AG08396 (cell line): ENCODE data around the gene SMIM13.
A peak's percentile ranks its signal among the peaks of the same experiment; 100 is the strongest.

Experiments used
- DNase-seq: peaks from one replicate; pipeline ENCODE4 v3.0.0; 2012; ENCODE audit warnings: low spot score, mixed read lengths

Gene SMIM13

DNA sequence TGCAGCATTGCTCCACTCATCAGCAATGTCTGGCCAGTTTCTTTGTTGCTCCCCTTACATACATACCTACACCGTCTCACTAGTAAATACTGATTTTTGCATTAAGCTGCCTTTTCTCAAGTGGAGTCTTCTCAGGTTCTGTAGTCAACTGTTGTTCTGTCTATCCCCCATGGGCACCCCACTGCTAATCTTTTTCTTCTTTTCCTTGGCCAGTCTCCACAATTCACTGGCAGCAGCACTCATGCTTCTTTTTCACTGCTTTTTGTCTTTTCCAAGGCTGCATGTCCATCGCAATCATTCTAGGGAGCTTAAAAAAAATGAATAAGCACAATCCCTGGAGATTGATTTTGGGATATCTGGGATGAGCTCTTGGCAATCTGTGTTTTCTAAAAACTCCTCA lies 28.2 kb downstream of the SMIM13 start:
- DNase-seq: no peak

DNA sequence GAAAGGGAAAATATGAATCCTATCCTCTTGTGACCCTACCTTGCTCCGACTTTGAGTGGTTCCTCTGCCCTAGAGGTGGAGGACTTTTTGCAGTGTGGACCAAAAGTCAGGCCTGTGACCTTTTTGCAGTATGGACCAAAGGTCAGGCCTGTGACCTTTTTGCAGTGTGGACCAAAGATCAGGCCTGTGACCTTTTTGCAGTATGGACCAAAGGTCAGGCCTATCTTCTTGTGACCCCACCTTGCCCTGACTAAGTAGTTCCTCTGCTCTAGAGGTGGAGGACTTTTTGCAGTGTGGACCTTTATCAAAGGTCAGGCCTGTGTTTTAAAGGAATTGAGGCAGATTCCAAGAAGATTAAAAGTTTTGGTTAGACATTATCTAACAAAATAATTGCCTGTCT lies 28.7 kb downstream of the SMIM13 start:
- no peak for DNase-seq

DNA sequence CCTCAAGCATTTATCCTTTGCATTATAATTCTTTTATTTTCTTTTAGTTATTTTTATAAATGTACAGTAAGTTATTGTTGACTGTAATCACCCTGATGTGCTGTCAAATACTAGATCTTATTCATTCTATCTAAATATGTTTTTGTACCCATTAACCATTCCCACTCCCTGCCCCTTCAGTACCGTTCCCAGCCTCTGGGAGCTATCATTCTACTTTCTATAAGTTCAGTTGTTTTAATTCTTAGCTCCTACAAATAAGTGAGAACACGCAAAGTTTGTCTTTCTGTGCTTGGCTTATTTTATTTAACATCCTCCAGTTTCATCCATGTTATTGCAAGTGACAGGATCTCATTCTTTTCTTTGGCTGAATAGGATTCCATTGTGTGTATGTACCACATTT lies 30.3 kb downstream of the SMIM13 start:
- DNase-seq: no peak

DNA sequence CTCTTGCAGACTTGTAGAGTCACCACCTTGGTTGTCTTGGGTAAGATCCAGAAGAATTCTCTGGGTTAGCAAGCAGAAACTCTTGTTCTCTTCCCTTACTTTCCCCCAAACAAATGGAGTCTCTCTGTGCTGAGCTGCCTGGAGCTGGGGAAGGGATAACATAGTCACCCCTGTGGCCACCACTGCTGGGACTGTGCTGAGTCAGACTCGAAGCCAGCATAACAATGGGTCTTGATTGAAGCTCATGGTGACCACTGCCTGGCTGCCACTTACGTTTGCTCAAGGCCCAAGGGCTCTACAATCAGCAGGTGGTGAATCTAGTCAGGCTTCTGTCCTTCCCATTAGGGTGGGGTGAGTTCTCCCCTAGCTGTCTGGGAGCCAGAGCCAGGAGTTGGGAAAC lies 33.2 kb downstream of the SMIM13 start:
- DNase-seq: no peak

DNA sequence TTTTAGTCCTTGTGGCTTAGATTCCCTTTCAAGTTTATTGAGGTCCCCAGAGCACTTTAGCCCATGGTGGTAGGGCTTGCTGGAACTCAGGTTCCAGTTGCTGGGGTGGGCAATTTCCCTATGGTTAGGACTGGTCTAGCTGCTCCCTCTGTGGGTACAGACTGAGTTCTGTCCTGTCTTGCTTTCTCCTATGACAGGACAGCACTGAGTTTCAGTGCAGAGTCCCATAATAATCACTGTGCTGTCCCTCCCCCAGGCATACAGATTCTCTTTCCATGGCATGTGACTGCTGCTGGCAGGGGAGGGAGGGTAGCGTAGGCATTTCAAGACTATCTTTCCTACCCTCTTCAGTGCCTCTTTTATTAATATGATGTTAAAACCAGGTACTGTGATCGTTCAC lies 35.0 kb downstream of the SMIM13 start:
- DNase-seq: no peak

DNA sequence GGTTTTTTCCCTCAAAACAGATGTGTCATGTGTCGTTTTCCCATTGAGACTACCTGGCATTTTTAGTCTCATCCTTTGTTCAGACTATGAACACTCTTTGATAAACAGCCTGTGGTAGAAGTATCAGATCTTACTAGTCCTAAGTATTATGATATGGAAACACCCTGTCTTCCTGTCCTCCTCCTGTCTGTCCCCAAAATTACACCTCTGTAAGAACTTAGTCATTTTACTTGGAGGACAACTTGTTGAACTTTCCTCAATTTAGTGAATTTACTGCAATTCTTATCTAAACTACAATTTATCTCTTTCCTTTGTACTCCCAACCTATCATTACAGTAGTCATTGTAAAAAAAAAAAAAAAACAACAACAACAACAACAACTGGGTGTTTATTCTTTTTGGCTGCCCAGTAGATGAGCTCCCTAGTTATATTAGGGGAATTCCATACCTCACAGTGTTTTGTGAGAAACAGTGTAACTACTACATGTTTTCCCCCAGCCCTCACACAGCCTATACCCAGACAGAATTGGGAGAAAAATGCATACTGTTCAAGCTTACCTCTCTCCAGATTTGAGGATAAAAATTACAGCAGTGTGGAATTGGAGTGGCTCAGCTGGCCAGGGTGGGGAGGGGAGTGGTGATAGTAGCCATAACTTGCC lies 36.4 kb downstream of the SMIM13 start:
- no peak for DNase-seq

DNA sequence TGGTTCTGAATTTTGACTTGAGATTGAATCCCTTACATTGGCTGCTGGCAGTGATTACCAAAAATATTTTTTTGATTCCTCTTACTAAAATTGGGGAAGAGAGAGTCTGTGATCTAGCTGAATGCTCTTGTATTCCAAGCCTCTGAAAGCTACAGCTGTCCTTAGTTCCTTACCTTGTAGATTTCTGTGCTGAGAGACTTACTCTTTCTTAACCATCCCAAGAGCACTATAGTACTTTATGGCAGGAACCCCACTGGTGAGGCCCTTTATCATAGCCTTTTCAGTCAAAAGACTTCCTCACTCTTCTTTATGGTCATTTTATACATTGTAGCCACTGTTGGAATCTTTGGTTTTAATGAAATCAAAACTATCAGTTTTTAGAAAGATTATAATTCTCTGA lies 37.0 kb downstream of the SMIM13 start:
- no peak for DNase-seq

DNA sequence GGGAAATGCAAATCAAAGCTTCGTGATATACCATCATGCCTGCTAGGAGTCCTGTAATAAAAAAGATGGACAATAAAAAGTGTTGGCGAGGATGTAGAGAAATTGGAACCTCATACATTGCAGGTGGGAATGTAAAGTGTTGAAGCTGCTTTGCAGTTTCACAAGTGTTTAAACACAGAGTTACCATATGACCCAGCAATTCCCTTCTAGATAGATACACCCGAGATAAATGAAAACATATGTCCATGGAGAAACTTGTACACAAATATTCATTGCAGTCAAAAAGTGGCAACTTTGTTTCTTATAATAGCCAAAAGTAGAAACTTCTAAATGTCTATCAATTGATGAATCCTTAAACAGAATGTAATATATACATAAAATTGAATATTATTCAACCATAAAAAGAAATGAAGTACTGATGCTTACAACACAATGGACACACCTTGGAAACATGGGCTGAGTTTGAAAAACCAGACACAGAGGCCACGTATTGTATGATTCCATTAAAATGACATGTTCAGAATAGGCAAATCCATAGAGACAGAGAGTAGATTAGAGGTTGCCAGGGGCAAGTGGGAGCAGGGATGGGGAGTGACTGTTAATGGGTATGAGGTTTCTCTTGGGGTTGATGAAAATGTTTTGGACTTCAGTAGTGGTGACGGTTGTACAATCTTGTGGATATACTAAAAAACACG lies 38.7 kb downstream of the SMIM13 start:
- DNase-seq: no peak

DNA sequence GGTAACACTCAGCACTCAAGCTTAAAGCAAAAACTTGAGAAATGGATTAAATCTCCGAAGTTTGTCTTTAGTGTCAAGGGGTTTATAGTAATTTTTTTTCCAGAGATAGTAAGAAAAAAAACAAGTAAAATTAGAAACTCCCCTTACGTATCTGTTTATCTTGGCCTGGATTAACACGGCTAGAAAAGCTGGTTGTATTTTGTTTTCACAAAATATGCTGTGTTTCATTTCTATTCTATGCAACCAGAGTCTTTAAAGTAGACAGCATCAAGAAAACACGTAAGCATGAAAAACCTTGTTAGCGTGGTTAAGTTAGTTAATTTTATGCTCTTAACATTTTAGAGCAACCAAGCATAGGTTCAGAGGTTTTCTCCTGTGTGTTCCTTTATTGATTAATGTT lies 39.6 kb downstream of the SMIM13 start:
- DNase-seq: no peak

DNA sequence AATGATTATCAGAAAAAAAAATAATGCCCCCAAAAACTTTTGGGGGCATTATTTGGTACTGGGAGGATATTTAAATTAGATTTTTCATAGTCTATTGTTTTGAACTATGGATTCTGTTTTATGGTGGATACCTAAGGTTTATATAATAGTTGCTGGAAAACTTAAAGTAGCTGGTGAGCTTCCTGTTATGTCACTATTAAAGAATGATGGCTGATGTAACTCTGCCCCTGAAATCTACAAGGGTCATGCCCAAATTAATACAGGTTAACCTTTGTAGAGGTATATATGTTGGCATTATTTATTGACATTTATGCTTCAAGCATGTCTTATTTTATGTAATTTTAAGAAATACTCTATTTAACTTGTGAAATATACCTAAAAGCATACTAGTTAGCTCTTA lies 43.2 kb downstream of the SMIM13 start:
- DNase-seq: no peak

DNA sequence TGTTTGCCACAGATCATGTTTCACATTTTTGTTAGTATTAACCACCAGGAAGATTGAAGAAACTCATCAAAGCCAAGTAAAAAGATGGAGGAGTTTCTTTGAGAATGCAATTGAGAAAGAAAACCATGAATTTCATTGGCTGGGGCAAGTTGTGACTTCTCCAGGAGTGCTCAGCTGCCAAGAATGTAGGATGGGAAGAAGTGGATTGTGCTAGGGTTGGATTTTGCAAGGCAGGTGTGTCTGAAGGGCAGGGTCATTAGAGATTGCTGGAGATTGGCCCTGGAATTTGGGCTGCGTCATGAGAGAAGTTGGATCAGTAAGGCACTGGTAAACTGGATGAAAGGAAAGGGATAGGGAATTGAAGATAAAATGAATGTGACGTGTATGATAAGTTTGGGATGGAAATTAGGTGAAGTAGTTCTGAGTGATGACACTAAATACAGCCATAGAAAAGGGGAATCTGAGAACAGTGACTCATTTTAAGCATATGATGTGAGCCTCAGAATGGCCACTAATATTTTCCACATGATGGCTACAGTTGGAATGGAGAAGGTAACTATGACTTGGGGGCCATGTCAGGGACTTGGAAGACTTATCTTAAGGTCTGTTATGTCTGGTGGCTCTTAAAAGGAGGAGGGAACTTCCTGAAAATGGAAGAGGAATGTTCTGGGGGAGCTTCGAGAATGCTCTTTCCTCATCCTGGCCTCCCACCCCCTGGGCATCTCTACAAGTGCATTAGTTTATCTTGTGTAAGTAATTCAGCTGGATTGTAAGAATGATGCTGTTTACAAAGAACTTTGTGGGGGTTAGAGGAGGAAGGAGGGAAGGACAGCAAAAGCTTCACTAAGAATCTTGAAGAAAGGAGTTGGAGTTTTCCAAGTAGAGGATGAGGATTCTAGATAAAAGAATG lies 45.7 kb downstream of the SMIM13 start:
- no peak for DNase-seq

DNA sequence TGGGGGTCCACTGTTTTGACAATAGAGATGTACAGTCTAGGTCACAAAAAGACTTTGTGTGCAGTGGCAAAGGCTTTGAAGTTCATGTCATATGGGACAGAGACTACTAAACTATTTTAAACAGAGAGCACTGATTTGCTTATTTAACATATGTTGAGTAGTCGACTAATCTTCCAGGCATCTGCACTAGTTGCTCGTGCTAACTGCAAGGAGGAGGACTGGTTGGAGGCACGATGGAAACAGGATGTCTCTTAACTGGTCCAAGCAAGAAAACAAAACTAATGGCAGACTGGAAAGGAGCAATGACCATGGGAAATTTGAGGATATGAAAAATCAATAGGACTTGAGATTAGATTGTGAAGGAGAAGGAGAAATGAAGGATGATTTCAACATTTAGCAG lies 46.4 kb downstream of the SMIM13 start:
- DNase-seq: no peak

DNA sequence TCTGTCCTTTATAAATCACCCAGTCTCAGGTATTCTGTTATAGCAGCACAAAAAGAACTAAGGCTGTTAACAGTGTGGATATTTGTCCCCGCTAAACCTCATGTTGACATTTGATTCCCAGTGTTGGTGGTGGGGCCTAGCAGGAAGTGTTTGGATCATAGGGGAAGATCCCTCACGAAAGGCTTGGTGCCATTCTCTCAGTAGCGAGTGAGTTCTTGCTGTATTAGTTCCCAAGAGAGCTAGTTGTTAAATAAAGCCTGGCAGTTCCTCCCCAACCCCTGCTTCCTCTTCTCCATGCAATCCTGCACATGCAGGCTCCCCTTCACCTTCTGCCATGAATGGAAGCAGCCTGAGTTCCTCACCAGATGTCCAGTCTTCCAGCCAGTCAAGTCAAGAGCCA lies 47.7 kb downstream of the SMIM13 start:
- no peak for DNase-seq

DNA sequence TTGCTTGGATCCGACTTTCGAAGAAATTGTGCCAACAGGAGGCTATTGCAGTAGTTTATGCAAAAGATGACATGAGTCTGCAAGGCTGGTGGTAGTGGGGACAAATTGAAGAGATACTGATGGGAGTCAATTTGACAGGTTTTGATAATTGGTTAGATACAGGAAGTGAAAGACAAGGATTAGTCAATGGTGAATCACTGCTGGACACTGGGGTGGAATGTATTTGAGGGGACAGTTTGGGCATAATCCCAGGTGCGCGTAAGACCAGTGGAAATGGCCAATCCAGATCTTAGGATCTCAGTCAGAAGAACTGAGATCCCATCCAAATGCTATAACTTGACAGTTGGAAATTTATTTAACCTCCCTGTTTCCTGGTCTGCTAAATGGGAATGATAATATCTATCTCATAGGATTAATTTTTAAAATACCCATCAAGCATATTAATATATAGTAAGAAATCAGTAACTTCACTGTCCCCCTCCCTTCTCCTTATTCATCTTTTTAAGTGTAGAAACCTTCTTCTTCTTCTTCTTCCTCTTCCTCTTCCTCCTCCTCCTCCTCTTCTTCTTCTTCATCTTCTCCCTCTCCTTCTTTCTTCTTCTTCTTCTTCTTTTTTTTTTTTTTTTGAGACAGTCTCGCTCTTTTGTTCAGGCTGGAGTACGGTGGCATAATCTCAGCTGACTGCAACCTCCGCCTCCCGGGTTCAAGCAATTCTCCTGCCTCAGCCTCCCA lies 48.8 kb downstream of the SMIM13 start:
- DNase-seq: no peak

DNA sequence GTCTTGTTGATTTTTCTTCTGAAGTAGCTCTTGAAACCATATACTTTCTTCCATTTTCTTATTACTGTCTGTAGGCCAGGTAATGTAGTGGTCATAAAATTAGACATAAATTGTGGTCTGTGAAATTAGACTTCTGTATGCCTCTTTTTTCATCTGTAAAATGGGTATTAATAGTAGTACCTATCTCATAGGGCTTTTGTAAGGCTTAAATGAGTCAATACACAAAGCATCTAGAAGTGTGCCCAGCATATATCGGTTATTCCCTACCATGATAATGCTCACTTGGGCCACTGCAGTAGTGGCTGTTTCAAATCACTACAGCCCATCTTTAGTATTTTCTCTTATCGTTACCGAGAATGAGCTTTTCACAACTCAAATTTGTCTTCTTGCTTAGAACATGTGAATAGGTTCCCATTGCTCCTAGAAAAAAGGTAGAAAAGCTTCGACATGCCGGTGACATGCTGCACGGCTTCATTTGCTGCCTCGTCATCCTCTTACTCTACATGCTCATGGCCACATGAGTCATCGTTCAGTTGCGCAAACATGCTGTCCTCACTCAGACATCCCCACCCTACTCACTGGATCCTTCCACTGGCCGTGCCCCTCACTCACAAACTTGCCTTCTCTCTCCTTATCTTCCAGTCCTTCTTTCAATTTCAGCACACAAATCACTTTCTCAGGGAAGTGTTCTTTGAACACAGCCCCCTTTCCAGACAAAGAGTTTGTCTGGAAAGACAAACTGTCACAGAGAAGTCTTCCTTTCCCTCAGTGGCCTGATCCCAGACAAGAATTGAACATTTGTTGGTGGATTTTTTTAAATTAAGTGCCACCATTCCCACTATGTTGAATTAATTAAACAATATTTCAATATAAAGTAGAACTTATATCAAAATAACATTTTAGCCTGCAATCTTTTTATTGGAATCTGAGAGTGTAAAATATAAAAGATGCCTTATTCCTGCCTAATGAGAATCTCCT lies 50.0 kb downstream of the SMIM13 start:
- peak; percentile 58 for DNase-seq

DNA sequence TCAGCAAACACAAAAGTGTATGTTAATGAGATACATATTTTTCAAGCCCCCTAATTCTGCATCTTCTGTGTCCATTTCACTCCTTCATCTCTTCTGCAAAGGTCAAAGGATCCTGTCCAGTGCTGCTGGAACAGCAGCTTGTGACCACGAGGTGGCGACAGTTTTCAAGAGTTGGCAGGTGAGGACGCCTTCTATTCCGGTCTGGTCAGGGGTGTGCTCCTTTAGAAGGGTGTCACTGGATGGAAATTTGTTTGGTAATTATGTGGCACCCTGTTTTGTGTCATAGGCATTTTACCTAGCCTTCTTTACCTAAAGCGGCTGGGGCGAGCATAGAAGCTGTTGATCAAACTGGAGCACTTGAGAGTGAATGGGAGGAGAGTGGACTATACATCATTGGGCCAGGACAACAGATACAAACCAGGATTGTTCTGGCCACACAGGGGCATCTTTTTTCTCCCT lies 50.8 kb downstream of the SMIM13 start:
- peak; percentile 79 for DNase-seq

DNA sequence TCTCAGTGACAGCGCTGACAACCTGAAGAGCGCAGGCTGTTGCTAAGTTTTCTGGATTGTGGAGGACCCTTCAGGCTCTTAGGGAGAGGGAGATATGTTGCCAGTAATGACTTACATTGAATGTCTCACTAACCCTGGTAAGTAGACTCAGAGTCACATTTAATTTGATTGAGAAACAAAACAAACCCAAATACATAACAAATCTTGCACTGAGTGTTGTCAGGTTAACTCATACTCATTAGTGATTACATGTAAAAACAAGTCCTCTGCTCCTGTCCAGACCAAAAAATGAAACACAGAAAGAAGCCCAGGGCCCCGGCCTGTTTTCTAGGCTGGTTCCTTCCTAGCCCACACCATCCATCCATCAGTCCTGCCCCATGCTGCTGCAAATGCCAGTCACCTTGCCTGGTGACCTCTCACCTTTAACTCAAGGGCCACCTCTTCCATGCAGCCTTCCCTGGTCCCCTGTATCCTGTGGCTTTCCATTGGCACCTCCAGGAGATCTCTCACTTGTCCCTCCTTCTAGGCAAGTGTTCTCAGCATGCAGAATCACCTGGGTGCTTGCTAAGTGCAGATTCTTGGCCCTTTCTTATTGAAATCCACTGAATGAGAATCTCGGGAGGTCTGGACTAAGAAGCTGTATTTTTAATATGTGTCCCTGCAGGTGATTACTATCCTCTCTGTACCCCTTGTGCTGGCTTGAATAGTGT lies 52.6 kb downstream of the SMIM13 start:
- DNase-seq: no peak

DNA sequence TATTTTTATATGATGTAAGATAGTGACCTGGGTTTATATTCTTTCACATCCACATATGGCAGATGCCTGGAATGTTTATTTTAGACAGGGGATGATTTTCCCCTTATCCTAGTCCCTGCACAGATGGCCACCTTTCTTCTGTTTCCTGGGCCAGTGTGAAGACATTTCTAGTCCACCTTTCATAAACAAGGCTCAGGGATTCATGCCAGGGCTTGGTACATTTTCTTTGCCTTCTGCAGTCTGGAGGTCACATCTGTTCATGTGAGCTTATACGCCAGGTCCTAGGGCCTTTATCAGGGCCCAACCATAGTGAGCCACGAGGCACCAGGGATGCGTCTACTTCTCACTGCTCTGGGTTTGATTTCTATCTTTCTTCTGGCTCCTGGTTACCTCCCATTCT lies 55.9 kb downstream of the SMIM13 start:
- DNase-seq: no peak

DNA sequence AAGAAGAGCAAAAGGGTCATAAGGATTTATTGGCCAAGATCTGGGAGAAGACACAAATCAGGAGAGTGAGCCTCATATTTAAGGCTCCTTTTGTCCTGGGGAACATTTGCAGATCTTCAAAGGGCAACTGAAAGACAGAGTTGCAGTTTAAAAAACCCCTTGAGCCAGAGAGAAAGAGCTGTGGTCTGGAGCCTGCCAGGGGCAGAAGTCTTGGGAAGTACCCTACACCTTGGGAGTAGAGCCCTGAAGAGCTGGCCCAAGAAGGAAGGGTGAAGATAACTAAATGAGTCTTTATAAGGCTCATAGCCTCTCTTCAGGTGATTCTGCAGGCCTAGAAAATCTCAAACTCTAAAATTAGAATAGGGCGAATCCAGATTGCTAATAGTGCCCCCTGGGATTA lies 57.9 kb downstream of the SMIM13 start:
- DNase-seq: no peak

DNA sequence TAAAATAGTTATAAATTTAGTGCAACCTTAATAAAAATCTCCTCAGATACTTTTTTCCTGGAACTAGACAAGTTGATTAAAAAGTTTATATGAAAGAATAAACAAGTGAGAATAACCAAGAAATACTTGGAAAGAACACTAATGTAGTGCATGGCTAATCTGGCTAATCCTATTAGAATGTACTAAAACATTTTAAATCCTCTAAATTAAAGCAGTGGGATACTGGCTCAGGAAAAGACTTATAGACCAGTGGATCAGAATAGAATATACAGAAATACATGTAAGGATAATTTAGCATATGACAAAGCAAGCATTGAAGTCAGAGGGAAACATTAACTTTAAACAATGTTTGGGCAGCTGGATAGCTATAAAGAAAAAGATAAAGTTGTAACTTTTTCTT lies 58.9 kb downstream of the SMIM13 start:
- DNase-seq: no peak
